ENCODE results near the gene GRM8.

- TF ChIP-seq, protein P1, sequence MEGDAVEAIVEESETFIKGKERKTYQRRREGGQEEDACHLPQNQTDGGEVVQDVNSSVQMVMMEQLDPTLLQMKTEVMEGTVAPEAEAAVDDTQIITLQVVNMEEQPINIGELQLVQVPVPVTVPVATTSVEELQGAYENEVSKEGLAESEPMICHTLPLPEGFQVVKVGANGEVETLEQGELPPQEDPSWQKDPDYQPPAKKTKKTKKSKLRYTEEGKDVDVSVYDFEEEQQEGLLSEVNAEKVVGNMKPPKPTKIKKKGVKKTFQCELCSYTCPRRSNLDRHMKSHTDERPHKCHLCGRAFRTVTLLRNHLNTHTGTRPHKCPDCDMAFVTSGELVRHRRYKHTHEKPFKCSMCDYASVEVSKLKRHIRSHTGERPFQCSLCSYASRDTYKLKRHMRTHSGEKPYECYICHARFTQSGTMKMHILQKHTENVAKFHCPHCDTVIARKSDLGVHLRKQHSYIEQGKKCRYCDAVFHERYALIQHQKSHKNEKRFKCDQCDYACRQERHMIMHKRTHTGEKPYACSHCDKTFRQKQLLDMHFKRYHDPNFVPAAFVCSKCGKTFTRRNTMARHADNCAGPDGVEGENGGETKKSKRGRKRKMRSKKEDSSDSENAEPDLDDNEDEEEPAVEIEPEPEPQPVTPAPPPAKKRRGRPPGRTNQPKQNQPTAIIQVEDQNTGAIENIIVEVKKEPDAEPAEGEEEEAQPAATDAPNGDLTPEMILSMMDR (IDR thresholded peaks at IDR 0.05): no peak
- no peak for TF ChIP-seq POLR2A (IDR thresholded peaks at IDR 0.05)
- no peak for TF ChIP-seq POLR2AphosphoS5 (IDR thresholded peaks at IDR 0.05)
These were observed 741.7 kb downstream of the GRM8 start for GRCh38 chr7:126511046-126511445.

Data from breast epithelium (tissue), 3 donors.